H1 (cell line): ENCODE data around the gene CCR3. TPM values are rescaled to one million over a fixed set of nuclear protein-coding genes. Genes with fewer than 3 reads are reported as not detected.

Experiments
- CTCF ChIA-PET: fragments of 300-600 bp; sonication (Branson Sonifier 250); formaldehyde crosslinking; loops from one replicate; lab custom pipeline; 2021; ENCODE audit not compliant: partially characterized antibody; lab: Charles Lee
- POLR2A ChIA-PET: fragments of 300-600 bp; sonication (Branson Sonifier 250); formaldehyde crosslinking; loops from one replicate; lab custom pipeline; 2021; ENCODE audit warnings: inconsistent platforms; ENCODE audit not compliant: partially characterized antibody; lab: Charles Lee
- DNase-seq, 2 experiments: peaks; one replicate each; pipeline versions ENCODE4 v3.0.0 to v3.0.0-alpha.2; 2010 to 2022; ENCODE audit warnings: low spot score in 2 of 2, low read depth in 1 of 2, mixed read lengths in 1 of 2
- FAIRE-seq: peaks from 2 replicates; lab custom pipeline; 2011; peaks lifted over from hg19 to GRCh38; lab: Jason Lieb, UNC
- H2AFZ ChIP-seq: 2 replicates; pipeline ENCODE4 v1.8.1; 2012; ENCODE audit warnings: low read length, inconsistent platforms
- H2AK5ac ChIP-seq: 2 replicates; pipeline ENCODE4 v1.6.1; 2013; ENCODE audit warnings: low read depth, low read length
- H2BK120ac ChIP-seq: replicated peaks from 2 replicates; pipeline ENCODE3; 2013; ENCODE audit warnings: low read depth, low read length, inconsistent platforms
- H2BK12ac ChIP-seq: 2 replicates; pipeline ENCODE4 v1.6.1; 2013; ENCODE audit warnings: low read depth, low read length
- H2BK15ac ChIP-seq: 2 replicates; pipeline ENCODE4 v1.6.1; 2013; ENCODE audit warnings: low read length
- H2BK20ac ChIP-seq: 2 replicates; pipeline ENCODE4 v1.6.1; 2013; ENCODE audit warnings: low read length
- H2BK5ac ChIP-seq: 2 replicates; pipeline ENCODE4 v1.6.1; 2013; ENCODE audit warnings: low read depth, low read length
- H3K14ac ChIP-seq: 2 replicates; pipeline ENCODE4 v1.6.1; 2013; ENCODE audit warnings: inconsistent platforms; ENCODE audit not compliant: insufficient read length
- H3K18ac ChIP-seq: 2 replicates; pipeline ENCODE4 v1.6.1; 2013; ENCODE audit warnings: low read length; ENCODE audit errors: extremely low read depth
- H3K23ac ChIP-seq: 2 replicates; pipeline ENCODE4 v1.6.1; 2013; ENCODE audit warnings: inconsistent platforms; ENCODE audit not compliant: insufficient read length
- H3K23me2 ChIP-seq: 2 replicates; pipeline ENCODE4 v1.6.1; 2013; ENCODE audit warnings: low read depth, low read length
- H3K27ac ChIP-seq: 2 replicates; pipeline ENCODE4 v1.6.1; 2011; ENCODE audit warnings: low read depth, low read length, inconsistent platforms
- H3K27me3 ChIP-seq, 4 experiments: replicated peaks in 1 of 4; 1 replicate in 1 of 4; 2 replicates in 3 of 4; pipeline versions ENCODE4 v1.6.1 to v1.8.1; 2011 to 2013; ENCODE audit warnings: low read length in 3 of 4, mild to moderate bottlenecking in 3 of 4, inconsistent platforms in 2 of 4, mixed read lengths in 2 of 4, moderate library complexity in 1 of 4; ENCODE audit not compliant: control insufficient read depth in 3 of 4, insufficient read depth in 3 of 4; ENCODE audit errors: extremely low read depth in 1 of 4
- H3K36me3 ChIP-seq, 4 experiments: 2 replicates each; pipeline versions ENCODE4 v1.6.1 to v1.8.1; 2011 to 2013; ENCODE audit warnings: mild to moderate bottlenecking in 4 of 4, low read length in 3 of 4, moderate library complexity in 2 of 4, control low read depth in 1 of 4, inconsistent platforms in 1 of 4; ENCODE audit not compliant: insufficient read depth in 4 of 4, control insufficient read depth in 2 of 4
- H3K4ac ChIP-seq: replicated peaks from 2 replicates; pipeline ENCODE3; 2013; ENCODE audit warnings: low read length, low read depth, mixed read lengths, inconsistent platforms; ENCODE audit not compliant: insufficient read length
- H3K4me1 ChIP-seq, 4 experiments: replicated peaks in 1 of 4; 1 replicate in 1 of 4; 2 replicates in 3 of 4; pipeline versions ENCODE4 v1.6.1 to v1.8.1; 2011 to 2013; ENCODE audit warnings: low read length in 3 of 4, inconsistent platforms in 2 of 4, mixed read lengths in 1 of 4; ENCODE audit not compliant: insufficient read depth in 4 of 4, control insufficient read depth in 3 of 4
- H3K4me2 ChIP-seq, 2 experiments: 2 replicates each; pipeline versions ENCODE4 v1.6.1 to v1.8.1; 2011 to 2013; ENCODE audit warnings: low read depth in 2 of 2, low read length in 2 of 2, control low read depth in 1 of 2, inconsistent platforms in 1 of 2, mild to moderate bottlenecking in 1 of 2; ENCODE audit not compliant: insufficient read depth in 1 of 2
- H3K4me3 ChIP-seq, 4 experiments: fragments of 200-600, 300-600 bp in 1 of 4; sonication (generic), shearing (Covaris generic), sonication (Bioruptor Twin) in 1 of 4; 2 replicates each; pipeline versions ENCODE4 v1.5.1 to v1.8.1; 2011 to 2016; ENCODE audit warnings: low read length in 4 of 4, low read depth in 3 of 4, control low read depth in 2 of 4, inconsistent platforms in 2 of 4, mild to moderate bottlenecking in 2 of 4, mixed read lengths in 1 of 4, moderate library complexity in 1 of 4; ENCODE audit not compliant: insufficient read depth in 2 of 4; ENCODE audit errors: extremely low read depth in 1 of 4
- H3K56ac ChIP-seq: replicated peaks from 2 replicates; pipeline ENCODE3; 2013; ENCODE audit warnings: low read depth, mild to moderate bottlenecking, mixed read lengths, low read length, inconsistent platforms; ENCODE audit not compliant: insufficient read length
- H3K79me1 ChIP-seq: 2 replicates; pipeline ENCODE4 v1.6.1; 2013; ENCODE audit warnings: low read depth, low read length, control low read depth
- H3K79me2 ChIP-seq, 2 experiments: 2 replicates each; pipeline versions ENCODE4 v1.6.1 to v1.8.1; 2012 to 2013; ENCODE audit warnings: low read length in 2 of 2, mild to moderate bottlenecking in 2 of 2, inconsistent platforms in 1 of 2; ENCODE audit not compliant: insufficient read depth in 2 of 2, control insufficient read depth in 1 of 2
- H3K9ac ChIP-seq, 4 experiments: replicated peaks in 1 of 4; 1 replicate in 1 of 4; 2 replicates in 3 of 4; pipeline versions ENCODE4 v1.6.1 to v1.8.1; 2011 to 2013; ENCODE audit warnings: low read depth in 3 of 4, low read length in 3 of 4, control low read depth in 2 of 4, mild to moderate bottlenecking in 2 of 4, moderate library complexity in 2 of 4, inconsistent platforms in 1 of 4; ENCODE audit errors: extremely low read depth in 1 of 4
- H3K9me3 ChIP-seq, 2 experiments: 2 replicates each; pipeline versions ENCODE4 v1.6.1 to v1.8.1; 2012 to 2013; ENCODE audit warnings: mild to moderate bottlenecking in 2 of 2, moderate library complexity in 2 of 2, control low read depth in 1 of 2, inconsistent platforms in 1 of 2, low read depth in 1 of 2, low read length in 1 of 2, mixed read lengths in 1 of 2; ENCODE audit not compliant: insufficient read depth in 2 of 2
- H4K20me1 ChIP-seq, 2 experiments: replicated peaks in 1 of 2; 2 replicates each; pipeline versions ENCODE3 to v1.8.1; 2011 to 2013; ENCODE audit warnings: inconsistent platforms in 2 of 2, low read length in 2 of 2, mild to moderate bottlenecking in 1 of 2; ENCODE audit not compliant: insufficient read depth in 2 of 2, control insufficient read depth in 1 of 2
- H4K5ac ChIP-seq: 2 replicates; pipeline ENCODE4 v1.6.1; 2013; ENCODE audit warnings: low read length, low read depth, mixed read lengths, inconsistent platforms; ENCODE audit not compliant: insufficient read length
- H4K8ac ChIP-seq: 2 replicates; pipeline ENCODE4 v1.8.0; 2013; ENCODE audit warnings: mild to moderate bottlenecking, moderate library complexity, low read length, inconsistent platforms; ENCODE audit not compliant: insufficient read depth; ENCODE audit errors: extremely low read depth
- H4K91ac ChIP-seq: replicated peaks from 2 replicates; pipeline ENCODE3; 2013; ENCODE audit warnings: low read length, mixed read lengths, inconsistent platforms; ENCODE audit not compliant: insufficient read length
- ASH2L ChIP-seq: fragments of 200-600, 300-600 bp; sonication (generic); IDR thresholded peaks from one replicate; pipeline ENCODE4 v1.7.1; 2017; ENCODE audit warnings: low read length
- BCL11A ChIP-seq, 2 experiments: IDR thresholded peaks; one replicate each; pipeline ENCODE4 v1.6.1; 2011; ENCODE audit warnings: low read depth in 2 of 2, low read length in 2 of 2, mild to moderate bottlenecking in 2 of 2
- BRCA1 ChIP-seq: IDR thresholded peaks from 2 replicates; pipeline ENCODE4 v1.6.1; 2012; ENCODE audit warnings: low read depth, low read length, improper control_type of control experiment
- CHD1 ChIP-seq: IDR thresholded peaks from 2 replicates; pipeline ENCODE4 v1.6.1; 2012; ENCODE audit warnings: low read depth, low read length, improper control_type of control experiment
- CHD2 ChIP-seq: IDR thresholded peaks from 2 replicates; pipeline ENCODE4 v1.6.1; 2012; ENCODE audit warnings: low read length, improper control_type of control experiment
- GABPA ChIP-seq: IDR thresholded peaks from 2 replicates; pipeline ENCODE4 v1.6.1; 2011; ENCODE audit warnings: mild to moderate bottlenecking, low read length, moderate library complexity, borderline replicate concordance; ENCODE audit not compliant: insufficient read depth
- JUN ChIP-seq: IDR thresholded peaks from 2 replicates; pipeline ENCODE4 v1.6.1; 2011; ENCODE audit warnings: low read depth, mild to moderate bottlenecking, improper control_type of control experiment, low read length
- SRF ChIP-seq: IDR thresholded peaks from 2 replicates; pipeline ENCODE4 v1.6.1; 2011; ENCODE audit warnings: mild to moderate bottlenecking, low read depth, low read length, moderate library complexity
- TAF1 ChIP-seq: IDR thresholded peaks from 2 replicates; pipeline ENCODE4 v1.6.1; 2011; ENCODE audit warnings: mild to moderate bottlenecking, low read depth, low read length
- YY1 ChIP-seq: IDR thresholded peaks from 2 replicates; pipeline ENCODE4 v1.6.1; 2011; ENCODE audit warnings: low read depth, mild to moderate bottlenecking, low read length
- WGBS, 2 experiments: shearing (Covaris generic) in 1 of 2; methylation state at CpG; one replicate each; pipeline versions ENCODE4 v1.1.6 to v1.1.7; 2013 to 2015; ENCODE audit warnings: low lambda C conversion rate in 2 of 2, mixed read lengths in 2 of 2, inconsistent platforms in 1 of 2, low coverage in 1 of 2, missing lambda C conversion rate in 1 of 2; ENCODE audit not compliant: insufficient replicate concordance in 2 of 2, insufficient coverage in 1 of 2, insufficient read length in 1 of 2; ENCODE audit errors: extremely low coverage in 1 of 2, missing lambda C conversion rate in 1 of 2; 5-methylcytosine and 5-hydroxymethylcytosine counted together
- polyA plus RNA-seq, 7 experiments: library from polyadenylated mRNA; depleted of rRNA in 3 of 7; stranded (reverse) in 5 of 7; unstranded in 2 of 7; fragments of >200 nt in 5 of 7; fragments of 200-250 nt in 2 of 7; gene quantifications; 1 replicate in 5 of 7; 2 replicates in 1 of 7; 4 replicates in 1 of 7; pipeline versions ENCODE4 v1.2.1 to v1.2.3, GENCODE V29; 2011 to 2013; ENCODE audit warnings: missing spikeins in 2 of 7, mixed read lengths in 2 of 7
- total RNA-seq: library from RNA; stranded (reverse); fragmentation: NEBNext Ultra II Directional; extraction: Animal tissue kit (Norgen Biotek cat#: 25700); gene quantifications from 2 replicates; pipeline ENCODE4 v1.2.1, GENCODE V29; 2021
- TF ChIP-seq, protein P1 (sequence below): IDR thresholded peaks from 2 replicates; pipeline ENCODE4 v1.6.1; 2011; ENCODE audit warnings: low read depth, mild to moderate bottlenecking, low read length; ENCODE audit not compliant: insufficient read depth

The CCR3 gene
- total and polyA plus RNA-seq, 2 of the 8 experiments (the other 6 are each of a cell fraction or from before 2014, with no cell fraction given): not detected

DNA sequence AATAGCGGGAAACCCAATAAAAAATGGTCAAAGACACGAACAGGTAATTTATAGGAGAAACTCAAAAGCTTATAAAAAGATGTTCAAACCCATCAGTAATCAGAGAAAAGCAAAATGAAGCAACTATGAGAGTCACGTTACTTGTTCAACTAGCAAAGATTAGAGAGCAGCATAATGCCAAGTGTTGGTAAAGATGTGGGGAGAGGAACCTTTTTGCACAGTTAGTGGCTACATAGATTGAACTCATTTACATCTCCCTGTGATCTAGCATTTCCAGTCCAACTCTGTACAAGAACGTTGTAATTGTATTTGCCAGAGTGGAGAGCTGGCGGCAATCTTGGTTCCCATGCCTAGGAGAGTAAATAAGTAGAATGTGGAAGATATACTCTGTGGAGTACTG is 49.3 kb upstream of the CCR3 start:
- Histone ChIP-seq H4K20me1 (no peaks in the 10 kb centered on the region), H3K36me3 (no peaks in the 10 kb centered on the region), H4K91ac (no peak overlapping the region), H2BK15ac (no peak overlapping the region), H2AK5ac (no peak overlapping the region), H3K9ac (no peak overlapping the region), H3K23ac (no peak overlapping the region), H3K9me3 (peaks cover 9 to 16% of the 10 kb centered on the region in 2 experiments; a peak in 3 of 4 replicates), H2BK20ac (no peak overlapping the region), H3K79me2 (no peaks in the 10 kb centered on the region), H2BK120ac (no peak overlapping the region), H4K8ac (no peak overlapping the region), H2BK12ac (no peak overlapping the region), H3K4me1 (no peaks in the 10 kb centered on the region), H3K4me2 (no peak overlapping the region), H3K27me3 (no peaks in the 10 kb centered on the region), H3K18ac (no peak overlapping the region), H3K4ac (no peak overlapping the region), H3K27ac (no peak overlapping the region), H3K79me1 (no peaks in the 10 kb centered on the region), H2BK5ac (no peak overlapping the region), H4K5ac (no peak overlapping the region), H3K23me2 (no peaks in the 10 kb centered on the region), H3K4me3 (no peak overlapping the region), H3K56ac (no peak overlapping the region), H3K14ac (no peak overlapping the region), H2AFZ (no peak overlapping the region)
- CTCF ChIA-PET: interaction anchor here (0.6 to 1.9 kb wide), 3 partner anchors 15 to 108 kb away, joined by 3 to 10 read pairs (median 3); partner anchors contain the start of gene CCR1
- 96% methylated on average over 5 of the region's 5 CpGs; no CpG with 5 or more reads in 1 of the 2 experiments for WGBS, 2 experiments
- TF ChIP-seq JUN (no peak), GABPA (no peak), CHD1 (no peak), BCL11A (IDR thresholded peaks at IDR 0.05; ENCODE audit: low read depth in 2 of 2, low read length in 2 of 2) (no peak), ASH2L (no peak), CHD2 (no peak), YY1 (no peak), BRCA1 (no peak), SRF (no peak), TAF1 (no peak)
- TF ChIP-seq, protein P1, sequence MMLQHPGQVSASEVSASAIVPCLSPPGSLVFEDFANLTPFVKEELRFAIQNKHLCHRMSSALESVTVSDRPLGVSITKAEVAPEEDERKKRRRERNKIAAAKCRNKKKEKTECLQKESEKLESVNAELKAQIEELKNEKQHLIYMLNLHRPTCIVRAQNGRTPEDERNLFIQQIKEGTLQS: no peak
- POLR2A ChIA-PET: no interaction called here
- FAIRE-seq: no peak
- DNase-seq: no peak
